VCaP (cell line): Measurements from ENCODE around the gene FAM186B.

Source experiments
- H3K27ac ChIP-seq: fragments of 450-650 bp; 2 replicates; pipeline ENCODE4 v1.5.1; 2017
- CTCF ChIP-seq: fragments of 450-650 bp; conservative IDR thresholded peaks from 2 replicates; pipeline ENCODE4 v1.5.1; 2017; ENCODE audit warnings: mild to moderate bottlenecking, moderate library complexity

Gene FAM186B

GRCh38 chr12:49539406-49540228 lies 65.8 kb downstream of the FAM186B start:
- no peak for TF ChIP-seq CTCF
- no peak overlapping the region for H3K27ac ChIP-seq

GRCh38 chr12:49538510-49539403 lies 66.7 kb downstream of the FAM186B start, which contains the start of gene KCNH3:
KCNH3 (plus strand) TSS chr12:49539030; CDS start chr12:49539417, 387 bp downstream.
- no peak for TF ChIP-seq CTCF
- H3K27ac ChIP-seq, result peak within 1 kb of the TSS; percentile 23; the same call in 1 of the 2 replicates

GRCh38 chr12:49537752-49538509 lies 67.5 kb downstream of the FAM186B start:
- peak; percentile 29 for TF ChIP-seq CTCF
- peak overlapping the region; percentile 23; the same call in 1 of the 2 replicates for H3K27ac ChIP-seq
